Kidney (tissue), 14 donors: Measurements from ENCODE around the gene CYB5R3. TPM values are rescaled to one million over a fixed set of nuclear protein-coding genes. Genes with fewer than 3 reads are reported as not detected.

Source experiments
- DNase-seq, 5 donors: peaks; one replicate each; pipeline ENCODE4 v3.0.0-alpha.2; 2013 to 2020
- FAIRE-seq: peaks from 2 replicates; lab custom pipeline; 2012; peaks lifted over from hg19 to GRCh38; lab: Jason Lieb, UNC
- H3K27ac ChIP-seq, 2 donors: one replicate each; pipeline ENCODE4 v1.7.0; 2013; ENCODE audit warnings: low read depth in 2 of 2, low read length in 2 of 2, inconsistent platforms in 1 of 2
- H3K27me3 ChIP-seq: one replicate; pipeline ENCODE4 v1.7.1; 2013; ENCODE audit warnings: low read length, inconsistent platforms; ENCODE audit not compliant: control insufficient read depth, insufficient read depth
- H3K36me3 ChIP-seq, 3 donors: one replicate each; pipeline versions ENCODE4 v1.7.0 to v1.7.1; 2013; ENCODE audit warnings: low read length in 3 of 3, control low read depth in 1 of 3, inconsistent platforms in 1 of 3; ENCODE audit not compliant: insufficient read depth in 3 of 3, control insufficient read depth in 2 of 3
- H3K4me1 ChIP-seq, 3 donors: one replicate each; pipeline versions ENCODE4 v1.7.0 to v1.7.1; 2013; ENCODE audit warnings: low read length in 3 of 3, inconsistent platforms in 1 of 3, low read depth in 1 of 3; ENCODE audit not compliant: control insufficient read depth in 2 of 3, insufficient read depth in 2 of 3
- H3K4me3 ChIP-seq, 3 donors: one replicate each; pipeline versions ENCODE4 v1.7.0 to v1.8.1; 2013; ENCODE audit warnings: low read length in 3 of 3, control low read depth in 1 of 3, inconsistent platforms in 1 of 3
- H3K9ac ChIP-seq, 3 donors: one replicate each; pipeline versions ENCODE4 v1.7.0 to v1.7.1; 2013; ENCODE audit warnings: low read length in 3 of 3, control low read depth in 1 of 3, inconsistent platforms in 1 of 3
- H3K9me3 ChIP-seq, 3 donors: one replicate each; pipeline versions ENCODE4 v1.7.0 to v1.7.1; 2013; ENCODE audit warnings: low read length in 3 of 3, control low read depth in 1 of 3, inconsistent platforms in 1 of 3; ENCODE audit not compliant: control insufficient read depth in 2 of 3, insufficient read depth in 1 of 3
- intact Hi-C: fragments of 100-400 bp; cut with DNase I; formaldehyde crosslinking; loops from one replicate; pipeline ENCODE4 v1.11.1; 2022
- polyA plus RNA-seq: library from polyadenylated mRNA; stranded (reverse); fragments of 350-450 nt; fragmentation: Illumina TruSeq; extraction: RNeasy Lipid Tissue Mini Kit (QIAGEN cat#74804); gene quantifications from one replicate; pipeline ENCODE4 v1.2.3, GENCODE V29; 2014; ENCODE audit warnings: low read depth, low replicate concordance; ENCODE audit not compliant: insufficient read depth
- total RNA-seq: library from RNA; stranded (reverse); fragmentation: NEBNext Ultra II Directional; extraction: Animal tissue kit (Norgen Biotek cat#: 25700); gene quantifications from one replicate; pipeline ENCODE4 v1.2.1, GENCODE V29; 2021
- TF ChIP-seq, protein P1 (sequence below): IDR thresholded peaks from 3 replicates; pipeline ENCODE4 v1.5.1; 2012; ENCODE audit warnings: mild to moderate bottlenecking, moderate library complexity, borderline replicate concordance; ENCODE audit not compliant: insufficient read depth; ENCODE audit errors: extremely low read depth
- donor health status: control.
- donor health status: control.
- donor health status: control.
- donor health status: control.
- donor health status: control.
- donor health status: DM: yes; HTN: yes; CAD: no.
- donor health status: Normal renal cell carcinoma (clear cell type).

Gene CYB5R3
- total and polyA plus RNA-seq, 2 donors from 2014 or later: 287 to 426 TPM

DNA sequence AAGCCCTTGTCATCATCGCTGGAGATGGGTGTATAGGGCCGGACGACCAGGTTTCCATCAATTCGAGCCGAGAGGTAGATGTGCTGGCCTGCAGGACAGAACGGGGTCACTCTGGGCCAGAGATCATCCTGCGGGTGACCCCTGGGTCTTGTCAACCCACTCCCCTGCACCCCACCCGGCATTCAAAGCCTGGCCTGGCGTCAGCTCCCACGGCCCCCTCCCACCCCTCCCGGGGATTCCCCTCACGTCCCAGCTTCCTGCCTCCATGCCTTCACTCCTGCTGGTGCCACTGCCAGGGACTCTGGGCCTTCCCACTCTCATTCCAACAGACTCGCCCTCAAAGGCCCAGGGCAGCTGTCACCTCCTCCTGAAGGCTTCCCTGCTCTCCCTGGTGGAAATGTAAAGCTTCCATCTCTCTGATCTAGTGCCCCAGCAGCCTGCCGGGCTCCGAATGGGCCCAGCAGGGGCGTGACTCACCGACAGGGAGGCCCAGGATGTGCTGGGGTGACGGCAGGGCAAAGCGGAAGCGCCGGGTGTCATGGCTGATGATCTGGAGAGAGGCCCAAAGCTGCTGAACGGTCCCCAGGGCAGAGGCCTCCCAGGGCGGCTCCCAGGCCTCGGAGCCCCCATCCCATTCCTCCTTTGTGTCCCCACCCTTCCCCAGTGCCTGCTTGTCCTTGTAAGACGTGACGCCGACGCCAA is 18.1 kb downstream of the CYB5R3 start:
- no peak overlapping the region for H3K27ac ChIP-seq

DNA sequence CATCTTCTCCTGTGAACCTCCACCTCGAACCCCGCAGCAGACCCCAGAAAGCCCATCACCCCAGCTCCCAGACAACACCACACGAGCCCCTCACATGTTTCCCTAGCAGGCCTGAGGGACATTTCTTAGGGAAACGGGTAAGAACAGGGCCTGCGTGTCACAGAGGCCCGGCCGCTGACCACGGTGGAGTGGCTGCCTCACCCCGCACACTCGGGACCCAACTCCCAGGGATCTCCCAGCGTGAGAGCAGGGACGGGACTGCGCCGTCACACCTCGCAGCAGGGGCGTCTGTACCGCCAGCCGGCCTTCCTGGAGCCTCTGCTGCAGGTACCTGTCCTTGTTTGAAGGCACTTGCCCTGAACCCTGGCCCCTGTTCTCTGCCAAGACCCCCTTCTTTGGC is 19.0 kb downstream of the CYB5R3 start:
- no peak for DNase-seq
- H3K4me3 ChIP-seq: no peak overlapping the region
- no peaks in the 10 kb centered on the region for H3K9me3 ChIP-seq
- H3K27me3 ChIP-seq: no peaks in the 10 kb centered on the region
- intact Hi-C loops: no loop called here
- TF ChIP-seq, protein P1, sequence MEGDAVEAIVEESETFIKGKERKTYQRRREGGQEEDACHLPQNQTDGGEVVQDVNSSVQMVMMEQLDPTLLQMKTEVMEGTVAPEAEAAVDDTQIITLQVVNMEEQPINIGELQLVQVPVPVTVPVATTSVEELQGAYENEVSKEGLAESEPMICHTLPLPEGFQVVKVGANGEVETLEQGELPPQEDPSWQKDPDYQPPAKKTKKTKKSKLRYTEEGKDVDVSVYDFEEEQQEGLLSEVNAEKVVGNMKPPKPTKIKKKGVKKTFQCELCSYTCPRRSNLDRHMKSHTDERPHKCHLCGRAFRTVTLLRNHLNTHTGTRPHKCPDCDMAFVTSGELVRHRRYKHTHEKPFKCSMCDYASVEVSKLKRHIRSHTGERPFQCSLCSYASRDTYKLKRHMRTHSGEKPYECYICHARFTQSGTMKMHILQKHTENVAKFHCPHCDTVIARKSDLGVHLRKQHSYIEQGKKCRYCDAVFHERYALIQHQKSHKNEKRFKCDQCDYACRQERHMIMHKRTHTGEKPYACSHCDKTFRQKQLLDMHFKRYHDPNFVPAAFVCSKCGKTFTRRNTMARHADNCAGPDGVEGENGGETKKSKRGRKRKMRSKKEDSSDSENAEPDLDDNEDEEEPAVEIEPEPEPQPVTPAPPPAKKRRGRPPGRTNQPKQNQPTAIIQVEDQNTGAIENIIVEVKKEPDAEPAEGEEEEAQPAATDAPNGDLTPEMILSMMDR: no peak
- no peak for FAIRE-seq
- no peaks in the 10 kb centered on the region for H3K4me1 ChIP-seq
- no peak overlapping the region for H3K27ac ChIP-seq
- no peak overlapping the region for H3K9ac ChIP-seq
- peaks cover 3 to 36% (median 29%) of the 10 kb centered on the region in 3 donors for H3K36me3 ChIP-seq

More for the DNA sequence above, 18.1 kb downstream of the CYB5R3 start:
- H3K4me1 ChIP-seq: no peaks in the 10 kb centered on the region
- H3K4me3 ChIP-seq: no peak overlapping the region
- H3K27me3 ChIP-seq: no peaks in the 10 kb centered on the region
- H3K9ac ChIP-seq: no peak overlapping the region
- intact Hi-C loops: no loop called here
- DNase-seq (no peak), FAIRE-seq (no peak)
- H3K9me3 ChIP-seq: no peaks in the 10 kb centered on the region
- peaks cover 3 to 38% (median 29%) of the 10 kb centered on the region in 3 donors for H3K36me3 ChIP-seq
- TF ChIP-seq, protein P1: no peak

DNA sequence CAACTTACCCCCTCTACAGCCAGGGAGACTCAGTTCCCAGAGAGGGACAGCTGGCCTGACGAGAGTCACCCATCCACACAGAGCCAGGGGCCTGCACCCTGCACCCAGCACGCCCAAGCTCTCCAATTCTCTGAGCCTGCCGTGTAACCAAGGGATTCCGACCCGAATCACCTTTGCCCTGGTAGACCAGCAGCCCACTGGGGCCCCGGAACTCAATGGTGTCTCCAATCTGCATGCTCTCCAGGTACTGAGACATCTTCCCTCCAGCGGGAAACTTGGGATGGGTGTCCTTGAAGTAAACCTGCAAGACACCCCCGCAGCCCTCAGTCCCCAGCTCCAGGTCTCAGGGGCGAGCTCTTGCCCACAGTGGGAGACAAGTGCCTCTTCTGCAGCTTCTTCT is 21.2 kb downstream of the CYB5R3 start:
- H3K27me3 ChIP-seq: no peaks in the 10 kb centered on the region
- no peak overlapping the region for H3K9ac ChIP-seq
- H3K9me3 ChIP-seq: no peaks in the 10 kb centered on the region

More for the DNA sequence above, 21.2 kb downstream of the CYB5R3 start:
- intact Hi-C loops: no loop called here
- FAIRE-seq (no peak), DNase-seq (no peak)
- H3K4me3 ChIP-seq: no peak overlapping the region
- no peak overlapping the region for H3K27ac ChIP-seq
- peaks cover 3 to 45% (median 25%) of the 10 kb centered on the region in 3 donors for H3K36me3 ChIP-seq
- TF ChIP-seq, protein P1: no peak
- H3K4me1 ChIP-seq: no peaks in the 10 kb centered on the region
